Islet precursor cell (in vitro differentiated cells): Measurements from ENCODE around the gene G3BP2.
A peak's percentile ranks its signal among the peaks of the same experiment; 100 is the strongest.
"Not testable (repeated sequence)": the region's sequence is repeated elsewhere in the genome, so short reads cannot be mapped to it uniquely, and the experiment has no call there.

Experiments
- DNase-seq: peaks from one replicate; pipeline ENCODE4 v3.0.0-alpha.2; 2018

G3BP2 gene

DNA sequence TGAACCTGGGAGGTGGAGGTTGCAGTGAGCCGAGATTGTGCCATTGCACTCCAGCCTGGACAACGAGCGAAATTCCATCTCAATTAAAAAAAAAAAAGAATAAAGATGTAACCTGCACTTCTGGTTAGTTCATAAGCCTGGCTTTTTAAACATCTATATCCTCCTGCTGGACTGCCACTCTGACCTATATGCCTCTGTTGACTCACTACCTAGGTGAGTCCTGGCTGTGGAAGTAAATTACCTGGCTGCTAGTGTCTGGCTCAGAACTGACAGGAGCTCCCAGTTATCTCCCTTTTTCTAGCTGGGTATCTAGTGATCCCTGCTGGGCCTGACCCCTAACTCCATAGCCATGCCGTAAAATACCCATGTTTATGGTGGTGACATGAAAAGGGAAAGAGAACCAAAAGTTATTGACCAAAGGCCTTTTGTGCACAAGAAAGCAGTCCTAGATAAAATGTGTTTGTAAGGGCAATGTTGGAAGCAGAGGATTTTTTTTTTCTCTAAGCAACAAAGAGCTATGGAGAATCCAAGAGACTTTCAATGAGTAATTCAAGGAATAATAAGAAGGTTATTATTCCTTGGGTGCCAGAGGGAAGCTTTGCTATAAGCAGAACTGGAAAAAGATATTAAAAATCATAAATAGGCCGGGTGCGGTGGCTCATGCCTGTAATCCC, 10.4 kb upstream of the G3BP2 start:
- no peak for DNase-seq

DNA sequence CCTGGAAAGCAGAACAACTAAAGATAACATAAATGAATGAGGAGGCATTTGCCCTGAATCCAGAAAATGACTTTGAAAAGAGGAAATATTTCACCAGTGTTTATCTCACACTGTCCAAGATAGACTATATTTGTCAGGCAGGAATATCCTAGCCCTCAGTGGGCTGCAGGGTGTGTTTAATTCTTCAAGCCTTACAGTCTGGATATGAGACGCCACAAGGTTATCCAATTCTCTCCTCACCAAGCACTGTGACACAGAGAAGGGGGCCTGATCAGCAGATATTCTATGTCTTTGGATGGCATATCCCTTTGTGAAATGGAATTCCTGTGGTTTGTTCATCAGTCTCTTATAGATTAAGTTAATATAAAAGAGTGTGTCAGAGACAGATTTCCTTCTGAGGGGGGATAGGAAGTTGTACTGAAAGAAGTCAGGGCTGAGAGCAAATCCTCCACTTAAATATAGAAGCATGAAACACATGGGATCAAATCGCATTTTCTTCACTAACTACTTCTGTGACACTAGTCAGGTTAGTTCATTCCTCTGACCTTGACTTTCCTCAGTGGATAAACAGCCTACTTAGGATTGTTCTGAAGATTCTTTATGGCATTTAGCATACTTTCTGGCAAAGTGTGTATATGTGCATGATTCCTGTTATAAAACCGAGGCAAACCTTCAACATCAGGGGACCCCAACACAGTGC, 6.8 kb upstream of the G3BP2 start:
- no peak for DNase-seq

DNA sequence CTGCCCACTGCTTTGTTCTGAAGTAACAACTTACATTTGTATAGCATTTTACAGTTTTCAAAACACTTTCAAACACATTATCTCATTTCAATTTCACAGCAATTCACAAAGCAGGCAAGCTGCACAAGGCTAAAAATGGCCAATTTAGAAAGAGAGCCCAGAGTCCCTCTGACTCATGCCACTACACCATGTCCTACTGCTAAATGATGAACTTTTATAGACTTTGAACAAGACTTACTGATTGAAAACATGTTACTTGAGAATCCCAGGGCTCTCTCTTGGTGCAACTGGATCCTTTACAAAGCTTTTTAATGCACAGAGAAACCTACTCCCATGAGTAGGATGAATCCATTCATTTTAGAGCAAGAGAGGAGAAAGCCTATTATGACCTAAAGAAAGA, 5.8 kb upstream of the G3BP2 start:
- no peak for DNase-seq

DNA sequence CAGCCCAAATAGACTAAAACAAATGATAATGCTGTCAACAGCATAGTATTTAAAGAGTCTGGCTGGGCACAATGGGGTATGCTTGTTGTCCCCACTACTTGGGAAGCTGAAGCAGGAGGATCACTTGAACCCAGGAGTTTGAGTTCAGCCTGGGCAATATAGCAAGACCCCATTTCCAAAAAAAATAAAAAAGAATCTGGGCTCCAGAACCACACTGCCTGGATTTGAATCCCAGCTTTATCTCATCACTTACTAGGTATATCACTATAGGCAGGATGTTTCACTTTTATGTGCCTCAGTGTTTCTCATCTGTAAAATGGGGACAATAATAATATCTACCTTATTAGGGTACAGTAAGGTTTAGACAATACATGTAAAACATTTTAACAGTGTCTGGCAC, 5.3 kb upstream of the G3BP2 start:
- DNase-seq: no peak

DNA sequence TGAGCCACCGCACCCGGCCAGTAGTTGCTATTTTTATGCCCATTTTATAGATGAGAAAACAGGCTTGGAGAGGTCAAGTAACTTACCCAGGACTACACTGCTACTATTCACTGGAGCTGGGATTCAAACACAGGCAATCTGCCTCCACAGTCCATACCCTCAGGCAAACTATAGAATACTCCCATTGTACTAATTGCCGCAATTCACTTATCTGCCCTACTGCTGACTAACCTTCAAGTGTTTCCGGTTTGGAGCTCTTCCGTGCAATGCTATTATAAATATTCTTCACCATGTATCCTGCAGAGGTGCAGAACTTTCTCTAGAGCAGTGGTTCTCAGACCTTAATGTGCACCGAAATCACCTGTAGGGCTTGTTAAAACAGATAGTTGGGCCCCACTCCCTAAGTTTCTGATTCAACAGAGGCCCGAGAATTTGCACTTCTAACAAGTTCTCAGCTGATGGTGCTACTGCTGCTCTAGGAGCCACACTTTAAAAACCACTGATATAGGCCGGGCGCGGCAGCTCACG, 1.9 kb upstream of the G3BP2 start:
- DNase-seq: peak; percentile 77

DNA sequence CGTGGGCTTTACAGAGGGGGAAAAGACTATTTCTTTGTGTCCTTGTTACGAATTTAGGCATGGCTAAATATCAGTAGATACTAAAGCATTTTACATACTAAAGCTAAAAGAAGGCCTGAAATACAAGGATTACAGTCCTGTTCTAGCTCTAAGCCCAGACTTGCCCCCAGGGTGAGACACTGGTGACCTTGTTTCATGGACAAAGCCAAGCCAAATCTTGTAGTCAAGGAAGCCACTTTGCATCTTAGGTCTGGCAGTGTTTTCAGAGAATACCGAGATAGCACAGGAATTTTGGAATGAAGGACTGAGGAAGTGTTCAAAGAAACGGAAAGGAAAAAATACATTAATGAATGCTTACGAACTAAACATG, 733 bp upstream of the G3BP2 start:
- DNase-seq: peak; percentile 78

GRCh38 chr4:75672461-75673026, 667 bp downstream of the G3BP2 start:
- peak; percentile 75 for DNase-seq

DNA sequence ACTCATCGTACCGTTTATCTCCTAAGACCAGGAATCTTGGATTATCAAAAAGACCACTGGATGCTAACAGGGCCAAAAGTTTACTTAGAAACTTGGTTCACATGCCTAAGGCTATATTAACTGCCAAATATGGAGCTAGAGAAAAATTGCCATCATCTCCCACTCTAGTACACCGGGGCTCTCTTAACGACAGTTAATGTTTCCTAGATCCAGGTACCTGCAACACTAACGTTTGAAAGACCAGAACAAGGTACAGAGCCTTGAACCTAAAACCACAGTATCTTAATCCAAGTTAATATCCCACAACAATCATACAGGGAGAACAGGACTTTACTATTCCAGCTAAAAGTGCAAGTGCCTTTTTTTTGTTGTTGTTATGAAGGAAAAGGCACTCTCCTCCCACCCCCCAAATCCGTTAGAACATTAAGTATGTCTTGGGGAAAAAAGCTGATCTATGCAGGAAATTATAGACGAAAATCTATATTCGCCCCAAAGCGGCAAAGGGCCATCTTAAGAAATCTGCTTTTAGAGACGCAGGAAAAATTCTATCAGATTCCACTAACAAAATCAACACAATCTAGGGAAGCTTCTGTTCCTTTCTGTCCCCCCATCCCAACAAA, 1.3 kb downstream of the G3BP2 start:
- DNase-seq: no peak

DNA sequence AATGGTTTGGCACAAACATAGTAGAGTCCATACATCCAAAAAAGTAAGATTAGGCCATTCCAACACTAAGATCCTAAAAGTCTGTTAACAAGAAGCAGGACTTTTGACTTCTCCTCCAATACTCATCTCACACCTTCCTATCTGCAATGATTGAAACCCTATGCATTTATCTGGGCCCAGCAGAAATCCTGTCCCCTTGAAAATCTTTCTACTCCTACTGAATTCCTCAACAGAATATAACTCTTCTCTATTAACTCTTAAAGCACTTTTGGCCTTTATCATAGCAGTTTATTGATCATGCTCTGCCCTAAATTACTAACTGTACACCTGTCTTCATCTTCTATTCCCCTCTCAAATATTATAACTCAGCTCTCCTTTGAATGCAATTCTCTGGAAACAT, 4.6 kb downstream of the G3BP2 start:
- no peak for DNase-seq

GRCh38 chr4:75667636-75668035, 5.6 kb downstream of the G3BP2 start:
- DNase-seq: not testable (repeated sequence)

DNA sequence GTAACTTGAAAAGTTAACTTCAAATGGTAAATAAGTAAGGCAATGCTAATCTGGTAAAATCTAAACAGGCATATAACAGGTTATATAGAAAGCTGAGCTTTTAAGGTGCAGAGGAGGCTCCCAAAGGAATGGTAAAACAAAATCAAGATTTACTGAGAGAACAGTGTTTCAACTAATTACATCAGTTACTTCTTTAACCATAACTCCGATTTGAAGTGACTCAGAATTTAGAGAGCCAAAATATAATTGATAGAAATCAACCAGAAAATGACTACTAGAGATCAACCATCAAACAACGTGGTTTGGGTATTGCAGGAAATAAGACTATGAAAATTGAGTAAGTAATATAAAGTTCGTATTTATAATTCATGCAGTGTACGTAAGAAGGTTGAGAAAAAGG, 6.9 kb downstream of the G3BP2 start:
- no peak for DNase-seq

DNA sequence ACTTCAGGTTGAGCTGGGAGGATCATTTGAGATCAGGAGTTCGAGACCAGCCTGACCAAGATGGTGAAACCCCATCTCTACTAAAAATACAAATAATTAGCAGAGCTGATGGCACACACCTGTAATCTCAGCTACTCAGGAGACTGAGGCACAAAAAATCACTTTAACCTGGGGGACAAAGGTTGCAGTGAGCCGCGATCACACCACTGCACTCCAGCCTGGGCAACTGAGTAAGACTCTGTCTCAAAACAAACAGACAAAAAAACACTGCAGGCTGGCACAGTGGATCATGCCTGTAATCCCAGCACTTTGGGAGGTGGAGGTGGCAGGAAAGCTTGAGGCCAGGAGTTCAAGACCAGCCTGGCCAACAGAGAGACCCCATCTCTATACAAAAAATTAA, 8.6 kb downstream of the G3BP2 start:
- DNase-seq: not testable (repeated sequence)

DNA sequence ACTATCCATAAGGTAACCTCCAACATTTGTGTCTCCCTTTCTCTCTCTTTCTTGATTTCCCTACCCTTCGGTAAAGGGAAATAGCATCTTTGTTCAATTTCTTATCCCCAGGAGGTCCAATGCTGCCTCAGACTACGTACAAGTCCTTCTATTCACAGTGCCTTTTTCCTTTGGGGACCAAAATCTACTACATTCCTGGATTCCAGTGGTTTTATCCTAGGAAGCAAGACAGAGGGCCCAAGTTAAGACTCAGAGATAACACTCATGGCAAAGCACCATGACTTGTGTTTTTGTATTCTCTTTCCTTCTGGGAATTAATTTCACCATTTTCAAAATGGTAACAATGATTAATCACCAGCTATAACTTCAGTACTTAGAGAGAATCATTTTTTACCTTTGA, 10.6 kb downstream of the G3BP2 start:
- DNase-seq: no peak

GRCh38 chr4:75660491-75660890, 12.7 kb downstream of the G3BP2 start:
- DNase-seq: no peak

- no peak for DNase-seq
Measured at GRCh38 chr4:75659512-75660031, 13.6 kb downstream of the G3BP2 start.

DNA sequence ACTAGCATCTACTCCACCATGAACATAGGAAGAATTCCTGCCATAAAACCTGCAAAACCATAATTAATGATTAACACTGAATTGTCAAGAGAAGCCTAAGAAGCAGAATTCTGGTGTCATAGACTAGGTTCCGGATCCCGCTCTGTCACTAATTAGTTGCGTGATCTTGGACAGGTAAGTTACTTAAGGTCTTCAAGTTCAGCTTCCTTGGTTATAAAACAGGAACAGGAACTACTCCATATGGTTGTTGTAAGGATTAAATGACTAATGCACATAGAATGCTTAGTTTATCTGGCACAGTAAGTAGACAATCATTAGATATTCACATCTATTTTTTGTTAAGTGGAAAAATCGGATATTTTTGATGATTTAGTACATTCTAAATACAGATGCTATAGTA, 14.3 kb downstream of the G3BP2 start:
- DNase-seq: no peak

DNA sequence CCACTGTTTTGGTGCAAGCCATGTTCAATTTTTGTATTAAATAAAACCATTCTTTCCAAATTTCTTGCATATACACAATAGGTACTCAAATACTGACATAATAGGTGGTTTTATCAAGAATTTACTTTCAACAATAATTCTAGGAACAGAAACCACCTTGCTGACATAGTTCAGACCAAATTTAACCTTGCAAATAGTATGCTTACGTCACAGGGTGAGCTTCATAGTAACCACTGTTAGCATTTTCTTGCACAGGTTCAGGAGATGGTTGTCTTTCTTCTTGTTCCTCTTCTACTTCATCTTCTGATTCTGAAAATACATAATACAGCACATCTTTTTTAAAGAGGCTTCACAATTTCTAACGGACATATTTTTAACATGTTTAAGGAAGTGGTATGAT, 17.6 kb downstream of the G3BP2 start:
- no peak for DNase-seq

- DNase-seq: no peak
Measured at GRCh38 chr4:75654905-75655304, 18.3 kb downstream of the G3BP2 start.

- DNase-seq: no peak
Measured at GRCh38 chr4:75653845-75654503, 19.2 kb downstream of the G3BP2 start.

DNA sequence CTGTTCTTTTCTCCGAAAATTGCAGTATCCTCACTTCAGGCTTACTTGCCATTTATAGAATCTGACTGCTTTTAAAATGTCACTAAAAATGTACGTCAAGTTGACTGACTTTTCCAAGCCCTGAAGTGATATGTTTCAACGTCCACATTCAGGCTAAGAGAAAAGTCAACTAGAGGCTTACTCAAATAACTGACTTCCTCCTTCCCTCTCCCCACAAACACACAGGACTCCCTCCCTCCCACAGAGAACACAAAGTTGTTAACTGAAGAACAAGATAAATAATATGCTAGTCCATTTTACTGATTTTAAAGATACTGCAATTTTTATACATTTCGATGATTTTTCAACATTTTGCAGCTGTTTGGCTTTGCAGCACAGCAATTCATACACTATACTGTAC, 29.1 kb downstream of the G3BP2 start:
- DNase-seq: no peak

- no peak for DNase-seq
Measured at GRCh38 chr4:75643651-75644050, 29.6 kb downstream of the G3BP2 start.

GRCh38 chr4:75639124-75639695, 34.0 kb downstream of the G3BP2 start:
- no peak for DNase-seq

GRCh38 chr4:75637827-75638226, 35.4 kb downstream of the G3BP2 start:
- no peak for DNase-seq
